BE2C (cell line): ENCODE measurements around the gene GADL1.
A peak's percentile ranks its signal among the peaks of the same experiment; 100 is the strongest.

Experiments used
- DNase-seq: peaks from one replicate; pipeline ENCODE4 v3.0.0-alpha.2; 2020
- H3K27me3 ChIP-seq: fragments of 250-450 bp; sonication (Bioruptor Pico); 2 replicates; pipeline ENCODE4 v1.5.1; 2020; ENCODE audit warnings: mild to moderate bottlenecking
- H3K36me3 ChIP-seq: fragments of 250-450 bp; sonication (Bioruptor Pico); 2 replicates; pipeline ENCODE4 v1.5.1; 2020; ENCODE audit warnings: mild to moderate bottlenecking
- H3K4me1 ChIP-seq: fragments of 250-450 bp; sonication (Bioruptor Pico); 2 replicates; pipeline ENCODE4 v1.5.1; 2020
- H3K4me3 ChIP-seq: 2 replicates; pipeline ENCODE4 v1.5.1; 2011; ENCODE audit warnings: low read depth, low read length
- H3K9me3 ChIP-seq: fragments of 250-450 bp; sonication (Bioruptor Pico); 2 replicates; pipeline ENCODE4 v1.5.1; 2020
- TF ChIP-seq, protein P1 (sequence below): IDR thresholded peaks from 2 replicates; pipeline ENCODE4 v1.5.1; 2012; ENCODE audit warnings: mild to moderate bottlenecking, low read depth, low read length

The GADL1 gene

DNA sequence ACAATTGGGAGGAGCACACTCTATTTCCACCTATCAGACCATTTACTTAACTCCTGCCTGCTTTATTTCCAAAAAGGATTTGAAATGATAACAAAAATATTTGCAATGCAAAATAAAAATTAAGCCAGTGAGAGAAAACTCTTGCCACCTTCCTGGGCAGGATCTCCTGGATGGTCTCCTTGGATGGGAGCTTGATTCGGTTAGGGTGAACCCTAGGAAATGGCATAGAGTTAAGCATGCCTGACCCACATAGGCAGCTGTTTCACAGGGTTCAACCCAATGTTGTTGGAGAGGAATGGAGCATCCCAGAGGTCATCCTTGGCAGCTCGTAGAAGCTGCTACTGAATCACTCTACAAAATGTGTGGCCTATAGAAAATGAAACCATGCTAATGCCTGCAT is 204.3 kb downstream of the GADL1 start:
- TF ChIP-seq, protein P1, sequence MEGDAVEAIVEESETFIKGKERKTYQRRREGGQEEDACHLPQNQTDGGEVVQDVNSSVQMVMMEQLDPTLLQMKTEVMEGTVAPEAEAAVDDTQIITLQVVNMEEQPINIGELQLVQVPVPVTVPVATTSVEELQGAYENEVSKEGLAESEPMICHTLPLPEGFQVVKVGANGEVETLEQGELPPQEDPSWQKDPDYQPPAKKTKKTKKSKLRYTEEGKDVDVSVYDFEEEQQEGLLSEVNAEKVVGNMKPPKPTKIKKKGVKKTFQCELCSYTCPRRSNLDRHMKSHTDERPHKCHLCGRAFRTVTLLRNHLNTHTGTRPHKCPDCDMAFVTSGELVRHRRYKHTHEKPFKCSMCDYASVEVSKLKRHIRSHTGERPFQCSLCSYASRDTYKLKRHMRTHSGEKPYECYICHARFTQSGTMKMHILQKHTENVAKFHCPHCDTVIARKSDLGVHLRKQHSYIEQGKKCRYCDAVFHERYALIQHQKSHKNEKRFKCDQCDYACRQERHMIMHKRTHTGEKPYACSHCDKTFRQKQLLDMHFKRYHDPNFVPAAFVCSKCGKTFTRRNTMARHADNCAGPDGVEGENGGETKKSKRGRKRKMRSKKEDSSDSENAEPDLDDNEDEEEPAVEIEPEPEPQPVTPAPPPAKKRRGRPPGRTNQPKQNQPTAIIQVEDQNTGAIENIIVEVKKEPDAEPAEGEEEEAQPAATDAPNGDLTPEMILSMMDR = no peak

DNA sequence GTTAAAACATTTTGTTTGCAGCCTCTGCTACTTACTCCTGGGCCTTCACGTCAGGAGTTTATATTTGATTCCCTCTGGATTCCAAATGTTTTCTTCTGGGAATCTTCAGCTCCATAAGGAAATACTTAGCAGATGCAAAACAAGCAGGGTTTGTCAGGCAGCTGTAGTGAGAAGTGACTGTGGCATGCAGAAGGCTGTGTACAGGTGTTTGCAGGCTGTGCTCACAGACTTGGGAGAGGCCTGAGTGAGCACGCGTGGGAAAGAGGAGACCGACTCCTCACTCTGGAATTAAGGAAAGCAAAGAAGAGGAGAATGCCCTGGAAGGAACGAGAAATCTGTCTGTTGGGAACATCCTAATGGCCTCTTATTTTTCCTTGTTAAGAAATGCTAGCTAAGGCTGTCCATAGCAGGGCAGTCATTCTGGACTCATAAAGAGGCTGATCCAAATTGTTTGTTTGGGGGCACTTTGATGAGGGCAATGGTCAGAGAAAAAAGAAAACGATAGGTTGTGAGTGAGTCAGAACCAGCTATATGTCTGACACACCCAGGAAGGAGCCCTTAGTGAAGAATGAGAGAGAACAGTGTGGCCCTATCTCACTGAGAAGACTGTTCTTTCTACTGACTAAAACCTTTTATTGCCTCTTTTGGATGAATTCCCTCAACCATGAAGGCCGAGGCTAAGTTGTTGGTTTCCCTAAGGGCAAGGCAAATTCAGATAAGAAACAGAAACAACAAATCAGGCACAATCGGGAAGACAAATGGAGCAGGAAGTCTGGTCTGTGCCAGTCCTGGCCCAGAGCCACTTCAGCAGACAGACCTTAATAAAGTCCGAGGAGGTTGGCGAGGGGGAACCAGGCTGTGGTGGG is 205.5 kb downstream of the GADL1 start:
- Histone ChIP-seq H3K36me3 (no peaks in the 10 kb centered on the region), H3K4me1 (peaks cover 9% of the 10 kb centered on the region), H3K9me3 (no peaks in the 10 kb centered on the region), H3K4me3 (peak overlapping the region; percentile 14; the same call in 1 of the 2 replicates), H3K27me3 (no peaks in the 10 kb centered on the region)
- TF ChIP-seq, protein P1 = no peak
- DNase-seq = peak; percentile 74

More for the DNA sequence above, 204.3 kb downstream of the GADL1 start:
- Histone ChIP-seq H3K4me1 (peaks cover 9% of the 10 kb centered on the region), H3K36me3 (no peaks in the 10 kb centered on the region), H3K27me3 (no peaks in the 10 kb centered on the region), H3K9me3 (no peaks in the 10 kb centered on the region), H3K4me3 (no peak overlapping the region)
- DNase-seq = no peak

DNA sequence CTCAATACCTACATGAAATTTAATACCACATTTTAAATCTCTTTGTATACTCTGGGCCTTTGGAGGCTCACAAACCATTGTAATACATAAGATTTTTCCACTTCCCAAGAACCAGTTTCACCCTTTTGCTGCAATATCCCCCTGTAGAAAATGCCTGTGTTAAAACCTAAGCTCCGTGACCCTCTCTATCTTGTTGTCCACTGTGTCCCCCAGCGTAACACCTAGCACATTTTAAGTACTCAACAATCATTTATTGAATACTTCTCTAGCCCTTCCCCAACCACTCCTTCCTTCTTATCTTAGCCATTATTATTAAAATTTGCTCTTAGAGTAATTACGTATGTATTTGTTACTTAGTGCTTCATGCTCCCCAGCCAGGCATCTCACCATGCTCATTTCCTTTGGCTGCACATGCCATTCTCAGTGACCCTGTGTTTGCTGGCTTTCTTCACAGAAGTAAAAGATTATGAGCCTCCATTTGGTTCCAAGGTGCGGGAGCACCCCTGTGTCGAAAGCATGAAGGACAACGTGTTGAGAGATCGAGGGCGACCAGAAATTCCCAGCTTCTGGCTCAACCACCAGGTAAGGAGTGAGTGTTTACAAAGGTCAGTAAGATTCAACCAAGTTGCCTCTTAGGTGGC is 206.4 kb downstream of the GADL1 start:
- TF ChIP-seq, protein P1 = no peak
- peaks cover 9% of the 10 kb centered on the region for H3K4me1 ChIP-seq
- no peak for DNase-seq
- H3K36me3 ChIP-seq = no peaks in the 10 kb centered on the region
- no peaks in the 10 kb centered on the region for H3K9me3 ChIP-seq
- H3K4me3 ChIP-seq = no peak overlapping the region
- no peaks in the 10 kb centered on the region for H3K27me3 ChIP-seq

DNA sequence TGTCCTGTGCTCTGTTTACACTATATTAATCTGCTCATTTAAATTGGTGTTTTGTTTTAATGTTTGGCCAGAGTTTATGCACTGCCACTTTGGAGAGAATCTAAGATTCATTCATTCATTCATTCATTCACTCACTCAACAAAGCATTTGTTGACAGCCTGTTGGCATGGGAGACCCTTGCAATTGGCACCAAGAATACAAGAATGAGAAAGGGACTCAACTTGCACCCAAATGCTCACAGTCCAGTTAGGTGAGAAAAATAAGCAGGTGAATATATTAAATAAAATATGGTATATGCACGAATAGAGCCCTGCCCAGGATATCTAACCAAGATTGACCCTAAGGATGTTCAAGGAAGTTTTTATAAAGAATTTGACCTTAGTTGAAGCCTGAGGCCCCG is 207.7 kb downstream of the GADL1 start:
- Histone ChIP-seq H3K36me3 (no peaks in the 10 kb centered on the region), H3K4me3 (no peak overlapping the region), H3K9me3 (no peaks in the 10 kb centered on the region), H3K4me1 (peaks cover 9% of the 10 kb centered on the region), H3K27me3 (no peaks in the 10 kb centered on the region)
- TF ChIP-seq, protein P1 = no peak
- no peak for DNase-seq

DNA sequence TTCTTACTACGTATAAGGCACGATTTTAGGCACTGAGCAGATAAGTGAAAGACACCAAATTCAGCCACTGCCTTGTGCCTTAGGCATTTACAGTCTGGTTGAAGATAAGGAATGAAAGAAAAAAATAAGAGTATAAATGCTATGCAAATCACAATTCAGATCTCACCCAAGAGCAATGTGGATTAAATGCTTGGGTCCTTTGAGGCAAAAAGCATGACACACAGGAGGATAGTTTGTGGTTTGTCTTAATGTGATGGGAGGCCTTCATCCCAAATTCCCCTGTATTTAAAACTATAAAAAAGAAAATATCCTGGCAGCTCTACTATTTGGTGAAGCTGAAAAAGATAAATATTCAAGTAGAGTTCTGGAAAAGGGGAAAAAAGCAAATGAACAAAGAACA is 208.3 kb downstream of the GADL1 start:
- H3K27me3 ChIP-seq = no peaks in the 10 kb centered on the region
- no peaks in the 10 kb centered on the region for H3K9me3 ChIP-seq
- H3K36me3 ChIP-seq = no peaks in the 10 kb centered on the region
- peaks cover 9% of the 10 kb centered on the region for H3K4me1 ChIP-seq
- TF ChIP-seq, protein P1 = no peak
- H3K4me3 ChIP-seq = no peak overlapping the region
- no peak for DNase-seq

DNA sequence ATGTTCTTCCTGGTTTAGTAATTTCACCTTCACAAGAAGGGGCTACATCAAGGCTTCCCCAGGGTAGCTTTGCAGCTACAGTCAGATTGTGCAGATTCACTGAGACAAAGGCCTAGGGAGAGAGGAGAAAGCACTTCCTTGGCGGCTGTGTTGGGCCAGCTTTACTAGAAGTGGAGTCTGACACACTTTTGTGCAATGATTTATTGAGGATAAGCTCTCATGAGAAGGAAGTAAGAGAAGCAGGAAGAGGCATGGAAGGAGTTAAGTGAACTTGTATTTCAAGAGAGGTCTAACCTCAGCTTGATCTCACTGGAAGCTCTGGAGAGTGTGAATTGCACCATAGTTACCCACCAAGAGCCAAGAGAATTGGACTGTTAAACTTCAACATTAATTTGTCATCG is 209.2 kb downstream of the GADL1 start:
- DNase-seq = no peak
- H3K4me1 ChIP-seq = peaks cover 8% of the 10 kb centered on the region
- H3K27me3 ChIP-seq = no peaks in the 10 kb centered on the region
- no peaks in the 10 kb centered on the region for H3K36me3 ChIP-seq
- TF ChIP-seq, protein P1 = no peak
- no peaks in the 10 kb centered on the region for H3K9me3 ChIP-seq
- H3K4me3 ChIP-seq = no peak overlapping the region
